Mucosa of rectum (tissue), 2 donors: ENCODE results near the gene UBL4B.

Experiments
- H3K27ac ChIP-seq, 2 donors: one replicate each; pipeline ENCODE4 v1.7.0; 2013; ENCODE audit warnings: inconsistent platforms in 2 of 2, low read depth in 2 of 2, low read length in 2 of 2
- H3K27me3 ChIP-seq, 2 donors: one replicate each; pipeline ENCODE4 v1.7.0; 2013; ENCODE audit warnings: low read length in 2 of 2; ENCODE audit not compliant: control insufficient read depth in 2 of 2, insufficient read depth in 2 of 2
- H3K36me3 ChIP-seq, 2 donors: one replicate each; pipeline ENCODE4 v1.7.0; 2013; ENCODE audit warnings: low read length in 2 of 2; ENCODE audit not compliant: control insufficient read depth in 2 of 2, insufficient read depth in 2 of 2
- H3K4me1 ChIP-seq, 2 donors: one replicate each; pipeline ENCODE4 v1.7.0; 2013; ENCODE audit warnings: low read length in 2 of 2, mild to moderate bottlenecking in 1 of 2; ENCODE audit not compliant: control insufficient read depth in 2 of 2, insufficient read depth in 2 of 2
- H3K4me3 ChIP-seq, 2 donors: one replicate each; pipeline ENCODE4 v1.7.0; 2013; ENCODE audit warnings: low read length in 2 of 2
- H3K9ac ChIP-seq, 2 donors: one replicate each; pipeline ENCODE4 v1.7.0; 2013; ENCODE audit warnings: low read length in 2 of 2, low read depth in 1 of 2, mild to moderate bottlenecking in 1 of 2
- H3K9me3 ChIP-seq, 2 donors: one replicate each; pipeline ENCODE4 v1.7.0; 2013; ENCODE audit warnings: low read length in 2 of 2; ENCODE audit not compliant: control insufficient read depth in 2 of 2
- donor health status: healthy.
- donor health status: Normal muscosa, but diverticular disease.

UBL4B gene

GRCh38 chr1:110151175-110151669, 39.0 kb downstream of the UBL4B start:
- peaks cover 40 to 45% of the 10 kb centered on the region in 2 donors for H3K27me3 ChIP-seq
- no peaks in the 10 kb centered on the region for H3K4me1 ChIP-seq
- no peaks in the 10 kb centered on the region for H3K36me3 ChIP-seq
- H3K9ac ChIP-seq: no peak overlapping the region
- H3K9me3 ChIP-seq: no peaks in the 10 kb centered on the region
- H3K27ac ChIP-seq: no peak overlapping the region
- H3K4me3 ChIP-seq: no peak overlapping the region

- Histone ChIP-seq H3K9ac (no peak overlapping the region), H3K4me3 (no peak overlapping the region), H3K27me3 (peaks cover 35 to 37% of the 10 kb centered on the region in 2 donors), H3K9me3 (no peaks in the 10 kb centered on the region), H3K36me3 (no peaks in the 10 kb centered on the region), H3K27ac (no peak overlapping the region), H3K4me1 (no peaks in the 10 kb centered on the region)
Measured at GRCh38 chr1:110152133-110152785, 40.0 kb downstream of the UBL4B start.

DNA sequence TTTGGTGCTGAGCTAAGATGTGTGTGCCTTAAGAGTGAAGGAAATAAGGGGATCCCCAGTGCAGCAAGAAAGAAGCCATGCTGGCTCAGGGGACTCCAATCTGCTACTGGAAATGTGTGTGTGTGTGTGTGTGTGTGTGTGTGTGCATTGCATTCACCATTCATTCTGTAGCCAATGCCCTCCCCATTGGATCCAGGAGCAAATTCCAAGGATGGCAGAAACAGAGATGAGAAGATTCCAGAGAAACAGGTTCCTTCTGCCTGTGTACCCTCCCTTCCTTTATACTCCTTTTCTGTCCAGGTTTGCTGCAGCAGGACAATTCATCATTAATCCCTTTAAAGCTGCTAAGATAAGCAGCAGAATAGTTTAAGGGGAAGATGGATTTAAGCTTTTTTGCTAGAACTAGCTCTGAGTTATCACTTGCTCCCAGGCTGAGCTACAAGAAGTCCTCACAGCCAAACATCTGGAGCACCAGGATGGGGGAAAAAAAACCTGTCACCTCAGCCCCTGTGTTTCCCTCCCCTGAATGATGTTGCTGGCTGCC, 41.2 kb downstream of the UBL4B start:
- no peak overlapping the region for H3K4me3 ChIP-seq
- no peaks in the 10 kb centered on the region for H3K9me3 ChIP-seq
- H3K27ac ChIP-seq: no peak overlapping the region
- H3K9ac ChIP-seq: no peak overlapping the region
- peaks cover 30 to 32% of the 10 kb centered on the region in 2 donors for H3K27me3 ChIP-seq
- H3K36me3 ChIP-seq: no peaks in the 10 kb centered on the region
- H3K4me1 ChIP-seq: no peaks in the 10 kb centered on the region

DNA sequence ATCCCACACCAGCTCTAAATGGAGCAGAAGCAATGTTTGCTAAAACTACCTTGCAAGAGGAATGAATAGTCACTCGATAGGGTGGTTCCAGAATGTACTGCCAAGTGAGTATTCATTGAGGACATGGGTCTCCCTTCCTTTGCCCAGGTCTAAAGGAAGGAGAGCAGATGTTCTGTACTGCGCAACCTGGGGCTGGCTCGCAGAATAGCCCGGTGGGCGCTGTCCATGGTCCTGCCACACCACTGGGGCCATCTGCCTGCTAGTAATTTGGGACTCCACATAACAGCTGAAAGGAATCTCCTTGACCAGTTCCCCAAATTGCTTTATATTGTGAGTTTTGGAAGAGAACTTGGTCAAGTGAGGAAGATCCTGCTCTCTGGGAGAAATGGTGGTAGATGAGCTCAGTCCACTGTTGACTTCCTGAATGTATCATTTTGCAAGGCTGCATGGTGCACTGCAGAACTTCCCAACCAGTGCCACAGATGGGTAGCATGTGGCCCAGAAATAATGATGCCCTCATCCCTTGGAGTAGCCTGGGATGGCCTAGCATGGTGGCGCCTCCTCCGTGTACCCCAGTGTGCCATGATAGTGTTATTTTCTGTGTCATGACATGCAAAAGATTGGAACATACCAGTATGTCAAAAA, 43.8 kb downstream of the UBL4B start:
- H3K4me1 ChIP-seq: no peaks in the 10 kb centered on the region
- H3K9me3 ChIP-seq: no peaks in the 10 kb centered on the region
- H3K27ac ChIP-seq: no peak overlapping the region
- H3K4me3 ChIP-seq: no peak overlapping the region
- no peak overlapping the region for H3K9ac ChIP-seq
- no peaks in the 10 kb centered on the region for H3K36me3 ChIP-seq
- peaks cover 18 to 20% of the 10 kb centered on the region in 2 donors for H3K27me3 ChIP-seq

DNA sequence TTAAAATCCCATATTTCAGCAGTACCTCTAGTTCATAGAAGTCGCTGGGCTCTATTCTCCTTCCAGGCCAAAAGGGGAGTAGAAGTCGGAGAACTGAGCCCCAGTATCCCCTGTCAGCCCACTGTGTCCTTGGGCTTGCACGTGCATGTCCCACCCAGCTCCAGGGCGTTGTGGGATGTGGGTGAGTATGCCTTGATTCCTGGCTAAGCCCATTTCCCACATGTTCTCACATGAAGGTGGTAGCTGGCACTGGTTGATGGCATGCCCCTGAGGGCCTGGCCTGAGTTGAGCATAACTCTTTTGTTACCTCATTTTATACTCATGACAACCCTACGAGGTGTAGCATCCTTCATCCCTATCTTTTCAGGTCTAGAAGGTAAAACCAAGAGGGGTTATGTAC, 46.0 kb downstream of the UBL4B start:
- H3K27ac ChIP-seq: no peak overlapping the region

DNA sequence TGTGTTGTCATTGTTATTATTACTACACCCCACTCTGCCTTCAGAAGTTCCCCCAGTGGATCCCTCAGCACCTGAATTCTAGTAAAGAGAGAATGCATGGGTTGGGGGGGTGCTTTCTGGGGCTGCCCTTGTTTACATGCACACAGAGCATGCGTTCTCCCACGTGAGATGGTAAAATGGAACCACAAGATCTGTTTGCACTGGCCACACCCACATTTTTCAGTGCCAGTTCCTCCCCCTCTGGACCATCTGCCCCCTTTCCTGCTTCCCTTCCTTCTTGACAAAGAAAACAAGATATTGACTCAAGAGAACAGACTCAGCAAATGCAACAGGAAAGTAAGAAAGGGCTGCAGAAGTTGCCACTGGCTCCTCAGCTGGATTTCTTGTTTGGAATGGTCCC, 46.9 kb downstream of the UBL4B start:
- Histone ChIP-seq H3K4me1 (no peaks in the 10 kb centered on the region), H3K9me3 (no peaks in the 10 kb centered on the region), H3K4me3 (no peak overlapping the region), H3K36me3 (no peaks in the 10 kb centered on the region), H3K9ac (no peak overlapping the region), H3K27ac (no peak overlapping the region), H3K27me3 (peaks cover 10 to 11% of the 10 kb centered on the region in 2 donors)

More for the DNA sequence above, 46.0 kb downstream of the UBL4B start:
- Histone ChIP-seq H3K4me1 (no peaks in the 10 kb centered on the region), H3K4me3 (no peak overlapping the region), H3K36me3 (no peaks in the 10 kb centered on the region), H3K9ac (no peak overlapping the region), H3K9me3 (no peaks in the 10 kb centered on the region), H3K27me3 (peaks cover 12 to 13% of the 10 kb centered on the region in 2 donors)

DNA sequence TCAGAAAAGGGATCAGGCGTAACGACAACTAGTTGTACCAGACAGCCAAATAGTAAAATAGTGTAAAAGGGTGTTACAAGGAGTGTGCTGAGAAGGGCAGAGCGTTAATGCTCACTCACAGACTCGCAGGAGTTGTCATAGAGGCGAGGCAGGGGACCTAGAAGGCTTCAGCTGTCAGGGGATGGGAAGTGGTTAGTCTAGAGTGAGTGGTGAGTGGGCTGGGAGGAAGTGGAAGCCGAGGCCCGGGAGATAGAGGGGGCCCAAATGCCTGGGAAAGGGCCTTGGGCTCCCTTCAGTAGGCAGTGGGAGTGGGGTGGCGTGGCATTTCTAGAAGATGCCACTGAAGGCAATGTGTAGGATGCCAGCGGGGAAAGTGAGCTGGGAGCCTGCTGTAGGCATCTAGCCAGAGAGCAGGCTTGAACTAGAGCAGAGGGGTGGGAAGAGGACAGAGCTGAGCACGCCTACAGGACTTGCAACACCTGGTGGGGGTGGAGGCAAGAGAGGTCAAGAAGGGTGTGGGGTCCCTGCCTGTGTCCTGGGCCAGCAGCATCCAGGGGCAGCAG, 48.4 kb downstream of the UBL4B start:
- Histone ChIP-seq H3K36me3 (no peaks in the 10 kb centered on the region), H3K9me3 (no peaks in the 10 kb centered on the region), H3K4me3 (no peak overlapping the region), H3K27me3 (peaks cover 4 to 6% of the 10 kb centered on the region in 2 donors), H3K27ac (no peak overlapping the region), H3K9ac (no peak overlapping the region), H3K4me1 (no peaks in the 10 kb centered on the region)

DNA sequence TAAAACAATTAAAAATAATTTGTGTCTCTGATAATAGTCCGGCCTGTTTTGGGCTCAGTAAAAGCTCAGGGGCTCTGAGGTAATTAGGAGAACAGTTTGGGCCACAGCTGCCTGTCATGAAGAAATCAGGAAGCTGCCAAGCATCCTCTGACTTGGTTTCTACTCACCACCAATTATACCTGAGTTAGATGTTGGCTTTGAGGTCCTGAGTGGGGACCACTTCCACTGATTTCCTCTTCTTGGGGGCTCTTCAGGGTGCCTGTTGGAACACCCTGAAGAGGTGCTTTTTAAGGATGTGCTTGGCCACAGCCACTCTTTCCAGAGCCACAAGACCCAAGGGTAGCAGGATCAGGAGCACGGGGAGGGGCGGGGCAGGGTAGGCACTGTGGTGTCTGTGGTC, 48.9 kb downstream of the UBL4B start:
- Histone ChIP-seq H3K36me3 (no peaks in the 10 kb centered on the region), H3K27ac (no peak overlapping the region), H3K4me1 (no peaks in the 10 kb centered on the region), H3K9ac (no peak overlapping the region), H3K9me3 (no peaks in the 10 kb centered on the region), H3K27me3 (peaks cover 4 to 6% of the 10 kb centered on the region in 2 donors), H3K4me3 (no peak overlapping the region)

- no peak overlapping the region for H3K9ac ChIP-seq
- H3K27ac ChIP-seq: no peak overlapping the region
- H3K36me3 ChIP-seq: no peaks in the 10 kb centered on the region
- peaks cover 2 to 4% of the 10 kb centered on the region in 2 donors for H3K27me3 ChIP-seq
- H3K4me3 ChIP-seq: no peak overlapping the region
- no peaks in the 10 kb centered on the region for H3K4me1 ChIP-seq
- H3K9me3 ChIP-seq: no peaks in the 10 kb centered on the region
Measured at GRCh38 chr1:110161849-110162248, 49.6 kb downstream of the UBL4B start.
